GM21367 (cell line): Measurements from ENCODE around the gene HOXA11.

Source experiments
- ATAC-seq: cut with Tn5 transposase; IDR thresholded peaks from one replicate; pipeline ENCODE4 v1.9.1; 2021; ENCODE audit not compliant: unreplicated experiment

The HOXA11 gene

GRCh38 chr7:27148756-27149641, 36.0 kb downstream of the HOXA11 start:
- ATAC-seq: no peak

- ATAC-seq: no peak
Measured at GRCh38 chr7:27148031-27148755, 36.8 kb downstream of the HOXA11 start.

DNA sequence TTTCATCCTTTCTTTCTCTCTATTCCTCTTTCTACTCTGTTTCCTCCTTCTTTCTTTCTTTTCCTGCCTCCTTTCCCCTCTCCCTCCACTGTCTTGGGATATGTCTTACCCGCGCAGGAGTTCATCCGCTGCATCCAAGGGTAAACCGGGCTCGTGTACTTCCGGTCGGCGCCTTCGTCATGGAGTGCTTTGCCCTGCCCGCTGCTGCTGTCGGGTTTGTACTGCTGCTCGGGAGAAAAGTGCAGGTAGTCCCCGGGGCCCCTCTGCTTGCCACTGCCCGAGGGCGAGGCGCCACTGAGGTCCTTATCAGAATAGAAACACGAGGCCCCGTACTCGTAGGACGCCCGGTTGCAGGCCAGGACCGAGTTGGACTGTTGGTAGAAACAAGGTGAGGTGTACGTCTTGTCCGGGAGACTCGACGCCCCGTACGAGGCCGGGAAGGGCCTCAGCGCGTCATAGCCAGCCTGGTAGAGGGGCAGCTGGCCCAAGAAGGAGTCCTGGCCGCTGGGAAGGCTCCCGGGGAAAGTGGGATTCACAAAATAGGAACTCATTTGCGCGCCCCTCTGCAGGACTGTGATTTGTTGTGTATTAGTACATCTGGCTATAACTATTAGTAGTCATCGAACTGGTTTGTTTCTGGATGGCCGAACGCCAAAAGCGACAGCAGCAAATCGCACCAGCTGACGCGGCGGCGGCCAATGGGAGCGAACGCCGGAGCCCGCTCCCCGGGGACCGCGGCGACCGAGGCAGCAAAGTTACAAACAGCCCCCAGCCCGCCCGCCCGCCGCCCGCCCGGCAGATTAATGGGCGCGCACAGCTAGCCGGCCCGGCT, 37.6 kb downstream of the HOXA11 start, which contains the start of gene HOXA6:
HOXA6 (minus strand) TSS at position 576 of the 832 bp plus-strand sequence; CDS start at position 551, 25 bp downstream.
- ATAC-seq: no peak

DNA sequence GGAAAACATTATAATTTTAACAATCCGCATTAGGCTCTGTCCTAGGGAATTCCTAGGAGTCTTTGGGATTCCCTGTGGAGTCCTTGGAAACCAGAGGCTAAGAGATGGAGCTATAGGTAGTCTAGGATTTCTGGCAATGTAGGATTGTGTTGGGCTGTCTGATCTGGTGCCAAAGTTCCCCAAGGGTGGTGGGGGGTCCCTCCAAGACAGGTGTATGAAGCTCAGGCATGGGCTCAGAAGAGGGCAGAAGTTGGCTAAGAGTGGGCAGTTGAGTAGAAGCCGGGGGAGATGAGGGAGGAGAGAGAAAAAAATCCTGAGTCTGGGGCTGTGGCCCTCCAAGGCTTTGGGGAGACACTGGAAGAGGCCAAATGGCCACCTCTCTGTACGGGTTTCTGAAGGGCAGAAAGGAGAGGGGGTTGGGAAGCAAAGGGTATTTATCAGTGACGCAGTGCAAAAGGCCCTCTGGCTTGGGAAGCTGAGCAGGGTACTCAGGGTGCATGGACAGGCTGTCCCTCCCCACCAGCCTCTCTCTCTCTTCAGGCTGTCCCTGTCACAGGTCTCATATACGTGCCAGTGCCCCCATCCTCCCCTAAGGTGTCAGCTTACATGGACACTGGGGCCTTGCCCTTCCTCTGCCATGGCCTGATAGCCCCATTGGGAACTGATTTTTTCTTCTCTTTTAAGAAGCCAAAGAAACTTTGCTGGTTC, 38.4 kb downstream of the HOXA11 start:
- no peak for ATAC-seq

DNA sequence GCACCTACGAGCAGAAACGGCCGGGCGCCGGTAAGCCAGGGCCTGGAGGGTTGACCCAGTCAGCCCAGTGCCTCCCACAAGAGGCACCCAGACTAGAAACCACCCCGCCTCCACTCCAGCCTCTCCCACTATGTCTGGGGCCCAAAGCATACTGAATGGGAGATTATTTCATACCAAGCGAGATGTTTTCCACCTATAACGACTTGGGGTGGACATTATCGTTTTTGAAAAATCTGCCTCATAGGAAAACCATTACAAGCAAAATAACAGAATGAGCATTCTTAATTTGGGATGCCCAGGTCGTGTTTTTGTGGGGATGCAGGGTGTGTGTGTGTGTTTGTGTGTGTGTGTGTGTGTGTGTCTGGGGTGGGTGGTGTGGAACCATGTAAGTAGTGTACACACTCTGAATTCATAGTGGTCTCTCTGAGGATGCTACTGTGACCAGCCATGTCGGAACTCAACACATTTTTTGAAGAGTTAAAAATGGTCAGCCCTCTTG, 39.1 kb downstream of the HOXA11 start:
- ATAC-seq: no peak

DNA sequence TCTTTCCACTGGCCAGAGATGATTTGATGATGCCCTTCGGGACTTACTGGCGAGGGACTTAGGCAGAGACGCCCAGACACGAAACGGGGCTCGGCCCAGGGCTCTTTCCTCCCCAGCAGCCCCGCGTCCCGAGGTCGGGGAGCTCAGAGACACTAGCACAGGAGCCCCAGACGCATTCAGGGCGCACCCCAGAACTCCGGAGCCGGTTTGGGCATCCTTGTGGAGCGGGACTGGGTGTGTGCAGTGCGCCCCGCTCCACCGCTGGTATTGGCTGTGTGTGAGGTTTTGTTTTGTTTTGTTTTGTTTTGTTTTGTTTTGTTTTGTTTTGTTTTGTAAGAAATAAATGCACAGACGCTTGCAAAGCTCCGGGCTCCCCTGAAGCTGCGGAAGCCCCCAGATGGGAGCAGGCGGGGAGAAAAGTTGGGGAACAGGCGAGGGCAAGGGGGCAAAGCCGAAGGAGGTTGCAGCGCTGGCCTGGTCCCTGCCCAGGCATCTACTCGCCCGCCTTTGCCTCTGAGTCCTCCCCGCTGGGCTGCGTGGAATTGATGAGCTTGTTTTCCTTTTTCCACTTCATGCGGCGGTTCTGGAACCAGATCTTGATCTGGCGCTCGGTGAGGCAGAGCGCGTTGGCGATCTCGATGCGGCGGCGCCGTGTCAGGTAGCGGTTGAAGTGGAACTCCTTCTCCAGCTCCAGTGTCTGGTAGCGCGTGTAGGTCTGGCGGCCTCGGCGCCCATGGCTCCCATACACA, 39.7 kb downstream of the HOXA11 start:
- no peak for ATAC-seq

DNA sequence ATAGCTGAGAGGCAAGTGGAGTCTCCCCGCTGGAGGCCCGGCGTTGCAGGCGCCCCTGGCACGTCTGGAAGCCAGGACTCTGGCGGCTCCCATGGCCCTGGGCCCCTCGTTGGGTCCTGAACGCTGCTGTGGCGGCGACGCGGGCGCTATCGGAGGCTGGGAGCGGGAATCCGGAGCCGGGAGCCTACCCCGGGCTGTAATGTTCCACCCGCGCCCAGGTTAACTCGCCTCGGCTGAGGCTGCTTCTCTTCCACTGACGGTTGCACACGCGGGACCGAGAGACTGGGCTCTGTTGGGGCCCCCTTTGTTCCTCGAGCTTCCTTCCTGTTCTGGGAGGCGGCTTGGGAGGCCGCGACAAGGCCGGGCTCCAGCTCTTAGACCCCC, 40.3 kb downstream of the HOXA11 start:
- no peak for ATAC-seq

- ATAC-seq: no peak
Measured at GRCh38 chr7:27143950-27144780, 40.9 kb downstream of the HOXA11 start.

GRCh38 chr7:27143023-27143949, 41.7 kb downstream of the HOXA11 start, which contains the start of gene HOXA5:
TSS of gene HOXA5 (minus strand) at chr7:27143681. CDS start at chr7:27143607, 74 bp downstream.
- no peak for ATAC-seq

DNA sequence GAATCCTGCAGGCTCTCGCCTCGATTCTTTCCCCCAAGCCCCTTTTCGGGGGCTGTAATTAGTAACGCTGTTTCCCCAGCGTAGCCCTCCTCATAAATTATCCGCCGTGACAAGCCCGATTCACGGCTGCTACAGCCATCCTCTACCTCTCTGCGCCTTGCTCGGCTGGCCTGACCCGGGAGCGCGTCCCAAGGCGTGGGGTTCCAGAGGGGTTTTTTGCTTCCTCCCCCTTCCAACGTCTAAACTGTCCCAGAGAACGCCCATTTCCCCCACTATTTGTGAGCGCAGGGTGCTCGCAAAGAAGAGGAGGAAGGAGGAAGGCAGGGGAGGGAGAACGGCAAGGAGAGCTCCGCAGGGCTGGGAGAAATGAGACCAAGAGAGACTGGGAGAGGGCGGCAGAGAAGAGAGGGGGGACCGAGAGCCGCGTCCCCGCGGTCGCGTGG, 42.4 kb downstream of the HOXA11 start:
- ATAC-seq: no peak

- no peak for ATAC-seq
Measured at GRCh38 chr7:27141923-27142579, 43.0 kb downstream of the HOXA11 start.

DNA sequence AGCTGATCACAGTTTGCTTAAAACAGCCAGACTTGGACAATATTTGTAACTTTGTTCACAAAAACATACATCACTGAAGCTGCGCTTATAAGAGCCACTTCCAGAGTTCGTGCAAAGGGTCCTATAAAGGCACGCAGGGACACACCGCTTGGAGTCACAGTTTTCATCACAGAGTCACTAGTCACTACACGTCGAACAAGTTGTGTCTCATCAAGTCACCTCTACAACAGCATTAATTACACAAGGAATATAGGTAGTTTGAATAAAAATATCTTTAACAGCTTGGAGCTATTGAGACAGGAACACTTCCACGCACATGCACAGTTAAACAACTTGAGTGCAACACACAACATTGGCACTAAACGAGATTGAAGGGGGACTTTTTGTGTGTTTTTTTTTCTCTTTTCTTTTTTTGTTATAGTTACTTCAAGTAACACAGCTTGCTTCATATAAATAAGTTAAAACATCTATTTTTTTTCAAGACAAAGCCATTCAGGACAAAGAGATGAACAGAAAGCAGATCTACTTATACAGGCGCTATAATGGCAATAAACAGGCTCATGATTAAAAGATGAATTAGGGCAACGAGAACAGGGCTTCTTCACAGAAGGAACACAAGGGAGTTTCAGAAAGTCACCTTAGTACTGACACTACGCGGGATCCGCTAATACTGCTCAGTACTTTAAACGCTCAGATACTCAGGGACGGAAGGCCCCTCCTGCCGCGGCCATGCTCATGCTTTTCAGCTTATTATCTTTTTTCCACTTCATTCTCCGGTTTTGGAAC, 43.7 kb downstream of the HOXA11 start:
- ATAC-seq: no peak

DNA sequence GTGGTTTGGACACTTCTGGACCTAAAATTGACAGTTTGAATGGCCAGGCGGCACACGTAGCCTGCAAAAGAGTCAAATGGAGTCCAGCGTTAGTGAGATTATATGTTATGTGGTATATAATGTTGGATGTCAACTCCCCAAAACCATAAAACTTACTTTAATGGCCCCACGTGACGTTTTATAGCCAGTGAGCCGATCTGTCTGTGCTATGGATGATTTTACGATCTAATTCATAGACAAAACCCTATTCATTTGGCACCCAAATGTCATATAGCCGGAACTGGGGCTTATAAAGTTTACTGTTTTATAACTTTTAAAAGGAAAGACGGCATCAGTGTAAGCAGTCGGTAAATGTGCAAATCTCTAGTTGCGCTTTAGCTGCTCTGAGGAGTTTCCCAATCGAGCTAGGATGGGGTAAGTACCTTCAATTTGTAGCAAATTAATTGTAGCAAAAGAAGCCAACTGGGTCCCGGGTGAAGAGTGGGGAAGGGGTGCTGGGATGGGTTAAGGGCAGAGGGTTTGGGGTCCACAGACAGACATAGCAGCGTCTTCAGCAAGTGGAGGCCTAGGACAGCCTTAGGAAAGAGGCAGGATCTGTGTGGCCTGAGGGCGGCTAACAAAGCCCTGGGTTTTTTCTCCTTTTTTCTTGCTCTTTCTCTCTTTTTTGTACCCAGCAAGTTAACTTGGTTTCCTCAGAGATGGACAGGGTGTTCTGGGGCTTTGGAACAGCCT, 44.7 kb downstream of the HOXA11 start:
- ATAC-seq: no peak

DNA sequence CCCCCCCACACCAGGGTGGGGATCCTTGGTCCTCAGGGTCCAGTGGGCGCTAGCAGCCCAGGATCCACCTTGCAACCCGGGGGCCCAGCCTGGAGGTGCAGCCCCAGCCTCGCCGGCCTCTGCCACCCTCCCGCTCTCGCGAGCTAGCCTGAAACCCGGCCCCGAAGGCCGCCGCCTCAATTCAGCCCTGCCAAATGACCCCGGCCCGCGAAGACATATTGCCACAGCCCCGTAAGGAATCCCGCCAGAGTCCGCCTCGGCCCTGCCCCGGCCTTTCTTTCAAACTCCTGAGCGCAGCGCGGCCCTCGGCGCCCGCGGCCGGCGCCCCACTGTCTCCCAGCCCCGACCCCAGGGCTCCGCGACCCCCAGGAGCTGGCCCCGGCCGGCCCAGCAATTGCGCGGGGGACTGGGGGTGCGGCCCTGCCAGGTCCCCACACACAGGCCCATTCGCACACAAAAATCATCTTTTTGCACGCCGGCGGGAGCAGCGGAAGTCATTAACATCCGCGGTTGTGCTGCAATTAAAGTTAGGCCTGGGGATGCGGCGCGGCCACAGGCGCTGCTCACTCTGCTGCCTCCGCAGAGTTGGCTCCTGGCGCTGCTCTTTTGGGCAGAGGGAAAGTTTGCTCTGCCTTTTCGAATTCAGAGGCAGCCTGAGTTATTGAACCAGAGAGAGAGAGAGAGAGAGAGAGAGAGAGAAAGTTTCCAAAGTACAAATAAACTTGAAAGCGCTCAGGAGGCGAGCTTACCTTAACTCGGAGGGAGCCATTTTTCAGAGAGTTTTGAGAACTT, 45.5 kb downstream of the HOXA11 start:
- ATAC-seq: no peak

- no peak for ATAC-seq
Measured at GRCh38 chr7:27138985-27139333, 46.1 kb downstream of the HOXA11 start.
